ACHN (cell line): Measurements from ENCODE around the gene ALCAM.
"Not testable (repeated sequence)": the region's sequence is repeated elsewhere in the genome, so short reads cannot be mapped to it uniquely, and the experiment has no call there.

Experiments
- DNase-seq: peaks from one replicate; pipeline ENCODE4 v3.0.0-alpha.2; 2015
- in situ Hi-C: cut with HindIII; loops from 2 replicates; pipeline ENCODE4 v1.10.0; 2017; ENCODE audit warnings: low sequenced_read_pairs, low pct_ligation_motif_present, low pct_unique_long_range_greater_than_20kb

ALCAM gene

GRCh38 chr3:105594219-105594618 is 227.5 kb downstream of the ALCAM start:
- no peak for DNase-seq
- in situ Hi-C loops = no loop called here

GRCh38 chr3:105598042-105598796 is 231.5 kb downstream of the ALCAM start:
- peak; percentile 64 for DNase-seq
- in situ Hi-C loops = no loop called here

GRCh38 chr3:105599350-105599749 is 232.6 kb downstream of the ALCAM start:
- in situ Hi-C loops = no loop called here
- DNase-seq = no peak

- in situ Hi-C loops = not testable (repeated sequence)
Observed at GRCh38 chr3:105601756-105602155, 235.0 kb downstream of the ALCAM start.

GRCh38 chr3:105602286-105602685 is 235.6 kb downstream of the ALCAM start:
- DNase-seq, in situ Hi-C loops: not testable (repeated sequence)

More at GRCh38 chr3:105601756-105602155, 235.0 kb downstream of the ALCAM start:
- not testable (repeated sequence) for DNase-seq

GRCh38 chr3:105603516-105603915 is 236.8 kb downstream of the ALCAM start:
- DNase-seq, in situ Hi-C loops: not testable (repeated sequence)

GRCh38 chr3:105606016-105606415 is 239.3 kb downstream of the ALCAM start:
- no peak for DNase-seq
- in situ Hi-C loops = no loop called here

- in situ Hi-C loops = no loop called here
- no peak for DNase-seq
Observed at GRCh38 chr3:105608623-105609022, 241.9 kb downstream of the ALCAM start.

GRCh38 chr3:105610473-105610872 is 243.8 kb downstream of the ALCAM start:
- in situ Hi-C loops = no loop called here
- no peak for DNase-seq

- in situ Hi-C loops = no loop called here
- DNase-seq = no peak
Observed at GRCh38 chr3:105611304-105612192, 244.8 kb downstream of the ALCAM start.

GRCh38 chr3:105613120-105613519 is 246.4 kb downstream of the ALCAM start:
- DNase-seq = no peak
- in situ Hi-C loops = no loop called here

- in situ Hi-C loops = no loop called here
- no peak for DNase-seq
Observed at GRCh38 chr3:105614288-105615030, 247.8 kb downstream of the ALCAM start.

- DNase-seq = no peak
Observed at GRCh38 chr3:105615814-105616213, 249.1 kb downstream of the ALCAM start.

GRCh38 chr3:105616374-105617121 is 249.8 kb downstream of the ALCAM start:
- in situ Hi-C loops = no loop called here
- DNase-seq = no peak

More at GRCh38 chr3:105615814-105616213, 249.1 kb downstream of the ALCAM start:
- in situ Hi-C loops = no loop called here

- DNase-seq = no peak
- in situ Hi-C loops = no loop called here
Observed at GRCh38 chr3:105618556-105618955, 251.8 kb downstream of the ALCAM start.

GRCh38 chr3:105619651-105620050 is 252.9 kb downstream of the ALCAM start:
- in situ Hi-C loops = no loop called here
- no peak for DNase-seq

GRCh38 chr3:105620236-105620635 is 253.5 kb downstream of the ALCAM start:
- no peak for DNase-seq

GRCh38 chr3:105622169-105622568 is 255.5 kb downstream of the ALCAM start:
- in situ Hi-C loops = no loop called here
- no peak for DNase-seq

More at GRCh38 chr3:105620236-105620635, 253.5 kb downstream of the ALCAM start:
- in situ Hi-C loops = no loop called here
